Measurements from ENCODE around the gene CITED4.
"Not testable (repeated sequence)": the region's sequence is repeated elsewhere in the genome, so short reads cannot be mapped to it uniquely, and the experiment has no call there.

CITED4 gene, protein sequence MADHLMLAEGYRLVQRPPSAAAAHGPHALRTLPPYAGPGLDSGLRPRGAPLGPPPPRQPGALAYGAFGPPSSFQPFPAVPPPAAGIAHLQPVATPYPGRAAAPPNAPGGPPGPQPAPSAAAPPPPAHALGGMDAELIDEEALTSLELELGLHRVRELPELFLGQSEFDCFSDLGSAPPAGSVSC

GRCh38 chr1:40862008-40862863 is at the start of gene CITED4:
Gene CITED4, minus strand, starts transcription at chr1:40862363. Its CDS starts 236 bp downstream, at chr1:40862127.
- DNase-seq (ENCODE audit: low spot score) (peak; percentile 69), FAIRE-seq (peak; percentile 40)

- no peak for FAIRE-seq
- DNase-seq (ENCODE audit: low spot score), result no peak
Measured at GRCh38 chr1:40911105-40911504, 48.9 kb upstream of the CITED4 start.

DNA sequence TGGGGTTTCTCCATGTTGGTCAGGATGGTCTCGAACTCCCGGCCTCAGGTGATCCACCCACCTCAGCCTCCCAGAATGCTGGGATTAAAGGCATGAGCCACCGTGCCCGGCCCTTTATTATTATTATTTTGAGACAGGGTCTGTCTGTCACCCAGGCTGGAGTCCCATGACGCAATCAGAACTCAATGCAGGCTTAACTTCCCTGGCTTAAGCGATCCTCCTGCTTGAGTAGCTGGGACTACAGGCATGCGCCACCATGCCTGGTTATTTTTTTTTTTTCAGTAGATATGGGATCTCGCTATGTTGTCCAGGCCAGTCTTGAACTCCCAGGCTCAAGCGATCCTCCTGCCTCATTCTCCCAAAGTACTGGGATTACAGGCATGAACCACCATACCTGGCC is 47.1 kb upstream of the CITED4 start:
- no peak for DNase-seq (ENCODE audit: low spot score)
- FAIRE-seq, result no peak

DNA sequence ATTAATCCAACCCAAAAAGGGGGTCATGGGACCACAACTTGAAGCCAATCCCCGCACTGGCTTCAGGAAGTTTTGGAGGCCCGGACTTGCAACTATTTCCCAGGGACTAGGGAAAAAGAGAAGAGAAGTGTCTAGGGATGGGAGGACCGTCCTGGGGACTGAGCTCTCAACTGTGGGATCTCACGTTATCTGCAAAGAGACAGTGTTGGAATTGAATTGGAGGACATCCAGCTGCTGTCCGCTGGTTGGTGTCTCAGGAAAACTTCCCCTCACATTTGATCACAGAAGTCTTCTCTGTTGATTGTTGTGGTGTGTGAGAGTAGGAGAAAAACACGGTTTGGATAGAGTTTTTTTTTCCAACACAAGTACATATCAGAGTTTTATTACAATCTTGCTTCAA is 46.2 kb upstream of the CITED4 start:
- DNase-seq (ENCODE audit: low spot score) (no peak), FAIRE-seq (no peak)

- FAIRE-seq (no peak), DNase-seq (ENCODE audit: low spot score) (no peak)
Measured at GRCh38 chr1:40907899-40908298, 45.7 kb upstream of the CITED4 start.

- FAIRE-seq, result no peak
- no peak for DNase-seq (ENCODE audit: low spot score)
Measured at GRCh38 chr1:40906781-40907400, 44.7 kb upstream of the CITED4 start.

DNA sequence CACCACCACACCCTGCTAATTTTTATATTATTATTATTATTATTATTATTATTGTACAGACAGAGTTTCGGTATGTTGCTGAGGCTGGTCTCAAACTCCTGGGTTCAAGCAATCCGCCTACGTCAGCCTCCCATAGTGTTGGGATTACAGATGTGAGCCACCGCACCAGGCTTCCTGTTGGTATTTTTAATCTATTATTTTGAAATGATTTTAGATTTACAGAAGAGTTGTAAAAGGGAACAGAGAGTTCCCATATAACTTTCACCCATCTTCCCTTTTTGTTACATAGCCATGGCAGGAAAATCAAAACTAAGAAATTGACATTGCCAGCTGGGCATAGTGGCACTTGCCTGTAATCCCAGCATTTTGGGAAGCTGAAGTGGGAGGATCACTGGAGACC is 42.9 kb upstream of the CITED4 start:
- DNase-seq (ENCODE audit: low spot score), result no peak

GRCh38 chr1:40903106-40903505 is 40.9 kb upstream of the CITED4 start:
- DNase-seq (ENCODE audit: low spot score) (no peak), FAIRE-seq (no peak)

More for the DNA sequence above, 42.9 kb upstream of the CITED4 start:
- FAIRE-seq, result no peak

- DNase-seq (ENCODE audit: low spot score) (no peak), FAIRE-seq (no peak)
Measured at GRCh38 chr1:40901886-40902852, 40.0 kb upstream of the CITED4 start.

GRCh38 chr1:40899230-40899870 is 37.2 kb upstream of the CITED4 start:
- DNase-seq (ENCODE audit: low spot score), result no peak
- FAIRE-seq, result no peak

DNA sequence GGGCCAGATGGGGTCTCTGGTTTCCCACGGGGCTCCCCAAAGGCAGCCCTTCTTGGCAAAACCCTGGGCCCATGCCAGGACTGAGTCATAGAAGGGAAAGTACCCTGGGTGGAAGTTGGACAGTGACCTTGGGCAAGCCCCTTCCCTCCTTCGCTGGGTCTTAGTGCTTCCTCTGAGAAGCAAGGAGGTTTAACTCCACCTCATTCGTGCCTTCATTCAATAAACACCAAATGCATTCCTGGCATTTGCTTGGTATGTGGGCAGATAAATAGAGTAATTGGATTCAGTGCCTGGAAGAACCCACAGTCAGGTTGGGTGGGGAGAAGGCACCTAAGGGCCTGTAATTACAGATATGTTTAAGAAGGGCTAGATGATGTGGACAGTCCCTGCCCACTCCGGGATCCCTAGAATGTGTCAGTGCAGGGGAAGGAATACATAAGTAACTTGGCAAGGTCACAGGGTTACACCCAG is 36.3 kb upstream of the CITED4 start:
- FAIRE-seq (no peak), DNase-seq (ENCODE audit: low spot score) (peak; percentile 5)

DNA sequence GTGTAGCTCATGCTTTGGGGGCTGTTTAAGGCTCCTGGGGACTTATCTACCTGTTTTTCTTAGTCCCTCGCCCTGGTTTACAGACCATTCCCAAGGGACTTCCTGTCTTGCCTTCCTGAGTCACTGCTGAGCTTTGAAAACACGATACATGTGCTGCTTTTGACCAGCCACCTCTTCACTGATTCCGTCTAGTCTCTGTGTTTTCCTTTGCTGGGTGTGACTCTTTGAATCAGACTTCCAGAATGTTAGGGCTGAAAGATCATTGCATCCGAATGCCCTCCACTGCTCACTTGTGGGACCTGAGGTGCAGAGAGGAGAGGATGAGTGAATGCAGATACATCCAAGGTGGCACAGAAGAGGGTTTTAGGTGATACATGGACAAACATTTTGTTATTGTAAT is 35.4 kb upstream of the CITED4 start:
- FAIRE-seq, result no peak
- peak; percentile 29 for DNase-seq (ENCODE audit: low spot score)

- DNase-seq (ENCODE audit: low spot score) (no peak), FAIRE-seq (no peak)
Measured at GRCh38 chr1:40896482-40896881, 34.3 kb upstream of the CITED4 start.

- no peak for FAIRE-seq
- DNase-seq (ENCODE audit: low spot score), result no peak
Measured at GRCh38 chr1:40895601-40896000, 33.4 kb upstream of the CITED4 start.

DNA sequence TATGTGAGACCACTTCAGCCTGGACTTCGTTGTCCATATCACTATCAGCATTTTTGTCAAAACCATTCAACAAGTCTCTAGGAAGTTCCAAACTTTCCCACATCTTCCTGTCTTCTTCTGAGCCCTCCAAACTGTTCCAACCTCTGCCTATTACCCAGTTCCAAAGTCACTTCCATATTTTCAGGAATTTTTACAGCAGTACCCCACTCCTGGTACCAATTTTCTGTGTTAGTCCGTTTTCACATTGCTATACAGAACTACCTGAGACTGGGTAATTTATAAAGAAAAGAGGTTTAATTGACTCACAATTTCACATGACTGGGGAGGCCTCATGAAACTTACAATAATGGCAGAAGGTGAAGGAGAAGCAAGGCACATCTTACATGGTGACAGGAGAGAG is 32.7 kb upstream of the CITED4 start:
- not testable (repeated sequence) for DNase-seq (ENCODE audit: low spot score); FAIRE-seq

DNA sequence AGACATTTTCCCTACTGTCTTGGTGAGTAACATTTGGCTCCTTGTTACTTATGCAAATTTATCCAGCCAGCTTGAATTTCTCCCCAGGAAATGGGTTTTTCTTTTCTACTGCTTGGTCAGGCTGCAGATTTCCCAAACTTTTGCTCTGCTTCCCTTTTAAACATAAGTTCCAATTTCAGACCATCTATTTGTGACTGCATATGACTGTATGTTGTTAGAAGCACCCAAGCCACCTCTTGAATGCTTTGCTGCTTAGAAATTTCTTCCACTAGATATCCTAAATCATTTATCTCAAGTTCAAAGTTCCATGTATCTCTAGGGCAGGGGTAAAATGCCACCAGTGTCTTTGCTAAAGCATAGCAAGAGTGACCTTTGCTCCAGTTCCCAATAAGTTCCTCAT is 32.3 kb upstream of the CITED4 start:
- DNase-seq (ENCODE audit: low spot score), result no peak
- no peak for FAIRE-seq

GRCh38 chr1:40893946-40894345 is 31.8 kb upstream of the CITED4 start:
- FAIRE-seq, result no peak

DNA sequence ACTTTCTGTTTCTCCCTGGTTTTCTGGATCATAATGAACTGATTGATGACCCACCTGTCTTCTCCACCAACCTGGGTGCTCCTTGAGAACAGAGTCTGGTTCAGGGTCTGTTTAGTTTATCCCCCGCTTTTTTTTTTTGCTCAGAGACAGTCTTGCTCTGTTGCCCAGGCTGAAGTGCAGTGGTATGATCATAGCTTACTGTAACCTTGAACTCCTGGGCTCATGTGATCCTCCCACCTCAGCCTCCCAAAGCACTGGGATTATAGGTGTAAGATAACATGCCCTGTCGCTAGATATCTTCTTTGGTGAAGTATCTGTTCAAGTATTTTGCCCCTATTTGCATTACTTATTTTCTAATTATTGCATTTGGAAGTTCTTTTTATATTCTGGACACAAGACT is 30.2 kb upstream of the CITED4 start:
- DNase-seq (ENCODE audit: low spot score) (no peak), FAIRE-seq (no peak)

More at GRCh38 chr1:40893946-40894345, 31.8 kb upstream of the CITED4 start:
- DNase-seq (ENCODE audit: low spot score), result no peak

- DNase-seq (ENCODE audit: low spot score) (no peak), FAIRE-seq (no peak)
Measured at GRCh38 chr1:40890771-40891170, 28.6 kb upstream of the CITED4 start.

DNA sequence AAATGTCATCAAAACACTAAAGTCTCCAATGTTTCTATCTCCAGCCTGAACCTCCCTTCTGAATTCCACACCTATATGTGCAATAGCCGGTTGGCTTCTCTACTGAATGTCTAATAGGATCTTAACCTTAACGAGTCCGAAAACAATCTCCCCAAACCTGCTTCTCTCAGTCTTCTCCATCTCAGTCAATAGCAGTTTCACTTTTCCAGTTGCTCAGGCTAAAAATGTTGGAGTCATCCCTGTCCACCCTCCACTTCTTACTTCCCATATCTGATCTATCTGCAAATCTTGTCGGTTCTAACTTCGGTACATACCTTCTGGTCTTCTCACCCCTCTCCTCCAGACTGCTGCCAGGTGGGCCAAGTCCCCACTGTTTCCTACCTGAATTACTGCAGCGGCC is 25.5 kb upstream of the CITED4 start:
- FAIRE-seq (no peak), DNase-seq (ENCODE audit: low spot score) (no peak)

- DNase-seq (ENCODE audit: low spot score) (no peak), FAIRE-seq (no peak)
Measured at GRCh38 chr1:40887012-40887378, 24.8 kb upstream of the CITED4 start.
